ENCODE measurements around the gene FAM204A.

GRCh38 chr10:118307859-118308258 lies 34.3 kb downstream of the FAM204A start:
- TF ChIP-seq CTCF (IDR thresholded peaks at IDR 0.05 in 2 of 3, conservative IDR thresholded peaks at IDR 0.05 in 1 of 3; ENCODE audit: control insufficient read depth in 2 of 3, extremely low read depth in 1 of 3, insufficient read depth in 1 of 3, low read depth in 3 of 3, low read length in 3 of 3) = no peak
- TF ChIP-seq SMARCA5 (IDR thresholded peaks at IDR 0.05) = no peak
- no peak for TF ChIP-seq ZNF24 (IDR thresholded peaks at IDR 0.05)
- TF ChIP-seq SP1 (IDR thresholded peaks at IDR 0.05; ENCODE audit: low read depth, low read length) = no peak
- TF ChIP-seq BRCA1 (IDR thresholded peaks at IDR 0.05; ENCODE audit: low read depth, low read length) = no peak
- no peak for TF ChIP-seq HDGF (IDR thresholded peaks at IDR 0.05)
